Endodermal cell (in vitro differentiated cells): ENCODE measurements around the gene IL10. TPM values are rescaled to one million over a fixed set of nuclear protein-coding genes. Genes with fewer than 3 reads are reported as not detected.

Experiments used
- DNase-seq: peaks from one replicate; pipeline ENCODE4 v3.0.0-alpha.2; 2017
- H3K27ac ChIP-seq: 2 replicates; pipeline ENCODE4 v1.5.1; 2013; ENCODE audit warnings: mild to moderate bottlenecking, low read depth, low read length, moderate library complexity
- H3K27me3 ChIP-seq: 2 replicates; pipeline ENCODE4 v1.6.1; 2013; ENCODE audit warnings: mild to moderate bottlenecking, low read length, moderate library complexity; ENCODE audit not compliant: insufficient read depth, control insufficient read depth, poor library complexity, severe bottlenecking
- H3K36me3 ChIP-seq: 2 replicates; pipeline ENCODE4 v1.7.0; 2013; ENCODE audit warnings: mild to moderate bottlenecking, low read length, moderate library complexity; ENCODE audit not compliant: control insufficient read depth, insufficient read depth
- H3K4me1 ChIP-seq: one replicate; pipeline ENCODE4 v1.7.0; 2013; ENCODE audit warnings: low read length; ENCODE audit not compliant: control insufficient read depth, insufficient read depth
- H3K4me3 ChIP-seq: 2 replicates; pipeline ENCODE4 v1.5.1; 2013; ENCODE audit warnings: mild to moderate bottlenecking, low read length, moderate library complexity
- H3K9ac ChIP-seq: 2 replicates; pipeline ENCODE4 v1.6.1; 2013; ENCODE audit warnings: mild to moderate bottlenecking, low read length, moderate library complexity; ENCODE audit not compliant: poor library complexity, severe bottlenecking; ENCODE audit errors: extremely low read depth
- H3K9me3 ChIP-seq: 2 replicates; pipeline ENCODE4 v1.6.1; 2013; ENCODE audit warnings: mild to moderate bottlenecking, low read length, moderate library complexity; ENCODE audit not compliant: control insufficient read depth
- H3K27ac Mint-ChIP-seq: 2 replicates; pipeline ENCODE4 v1.8.0; 2020; ENCODE audit warnings: mixed read lengths
- H3K27me3 Mint-ChIP-seq: 2 replicates; pipeline ENCODE4 v1.8.0; 2021; ENCODE audit warnings: mild to moderate bottlenecking, mixed read lengths; ENCODE audit not compliant: insufficient read depth
- H3K36me3 Mint-ChIP-seq: 2 replicates; pipeline ENCODE4 v1.8.0; 2020; ENCODE audit warnings: low read depth, mixed read lengths
- H3K4me1 Mint-ChIP-seq: 2 replicates; pipeline ENCODE4 v1.8.0; 2020; ENCODE audit warnings: mixed read lengths
- H3K4me3 Mint-ChIP-seq: 2 replicates; pipeline ENCODE4 v1.8.0; 2020; ENCODE audit warnings: mild to moderate bottlenecking, moderate library complexity, mixed read lengths
- H3K9me3 Mint-ChIP-seq: 2 replicates; pipeline ENCODE4 v1.8.0; 2020; ENCODE audit warnings: mild to moderate bottlenecking, mixed read lengths
- CTCF ChIP-seq: fragments of 200-600 bp; sonication (generic); conservative IDR thresholded peaks from 2 replicates; pipeline ENCODE4 v1.5.0; 2021; ENCODE audit warnings: antibody characterized with exemption, mild to moderate bottlenecking
- WGBS, 2 experiments: methylation state at CpG; one replicate each; pipeline versions ENCODE4 v1.1.5 to v1.1.7; 2013; ENCODE audit warnings: missing lambda C conversion rate in 2 of 2, mixed read lengths in 1 of 2; ENCODE audit not compliant: insufficient coverage in 1 of 2, insufficient read length in 1 of 2; 5-methylcytosine and 5-hydroxymethylcytosine counted together
- total RNA-seq, 2 donors: library from RNA; stranded (reverse); fragmentation: NEBNext Ultra II Directional in 1 of 2; extraction: Animal tissue kit (Norgen Biotek cat#: 25700) in 1 of 2; gene quantifications; 2 replicates in 1 of 2; 3 replicates in 1 of 2; pipeline ENCODE4 v1.2.1, GENCODE V29; 2021

IL10 gene
- total RNA-seq, 2 donors from 2014 or later = not detected

GRCh38 chr1:206739411-206740076 lies 32.8 kb downstream of the IL10 start:
- Histone ChIP-seq H3K9ac (no peak overlapping the region), H3K9me3 (no peaks in the 10 kb centered on the region), H3K4me1 (peaks cover 3% of the 10 kb centered on the region), H3K27ac (no peak overlapping the region), H3K4me3 (no peak overlapping the region), H3K27me3 (no peaks in the 10 kb centered on the region), H3K36me3 (peaks cover 8% of the 10 kb centered on the region)
- Mint-ChIP-seq H3K9me3 (no peaks in the 10 kb centered on the region), H3K4me1 (peaks cover 12% of the 10 kb centered on the region), H3K27me3 (no peaks in the 10 kb centered on the region), H3K4me3 (no peak overlapping the region), H3K36me3 (peaks cover 10% of the 10 kb centered on the region), H3K27ac (no peak overlapping the region)
- no peak for DNase-seq
- WGBS, 2 experiments = 52 to 83% methylated on average over 3 to 5 of the region's 5 CpGs
- TF ChIP-seq CTCF = no peak

- H3K36me3 Mint-ChIP-seq = peaks cover 10% of the 10 kb centered on the region
- peaks cover 3% of the 10 kb centered on the region for H3K4me1 ChIP-seq
- no peaks in the 10 kb centered on the region for H3K27me3 ChIP-seq
- peak; percentile 74 for TF ChIP-seq CTCF
- H3K27ac Mint-ChIP-seq = no peak overlapping the region
- H3K9me3 ChIP-seq = no peaks in the 10 kb centered on the region
- H3K27ac ChIP-seq = no peak overlapping the region
- peaks cover 12% of the 10 kb centered on the region for H3K4me1 Mint-ChIP-seq
- DNase-seq = peak; percentile 67
- H3K27me3 Mint-ChIP-seq = no peaks in the 10 kb centered on the region
- no peak overlapping the region for H3K9ac ChIP-seq
- H3K9me3 Mint-ChIP-seq = no peaks in the 10 kb centered on the region
- H3K4me3 ChIP-seq = no peak overlapping the region
- peaks cover 8% of the 10 kb centered on the region for H3K36me3 ChIP-seq
- no peak overlapping the region for H3K4me3 Mint-ChIP-seq
- WGBS, 2 experiments = 20 to 64% methylated on average over 2 to 3 of the region's 3 CpGs
These were observed 33.6 kb downstream of the IL10 start for GRCh38 chr1:206738370-206739366.

GRCh38 chr1:206737729-206738201 lies 34.5 kb downstream of the IL10 start:
- Mint-ChIP-seq H3K27ac (no peak overlapping the region), H3K4me3 (no peak overlapping the region), H3K27me3 (no peaks in the 10 kb centered on the region), H3K9me3 (no peaks in the 10 kb centered on the region), H3K4me1 (peaks cover 12% of the 10 kb centered on the region), H3K36me3 (peaks cover 12% of the 10 kb centered on the region)
- Histone ChIP-seq H3K36me3 (peaks cover 11% of the 10 kb centered on the region), H3K9ac (no peak overlapping the region), H3K4me3 (no peak overlapping the region), H3K27ac (no peak overlapping the region), H3K9me3 (no peaks in the 10 kb centered on the region), H3K27me3 (no peaks in the 10 kb centered on the region), H3K4me1 (peaks cover 3% of the 10 kb centered on the region)
- 93 to 100% methylated on average over 1 to 3 of the region's 3 CpGs for WGBS, 2 experiments
- no peak for TF ChIP-seq CTCF
- DNase-seq = no peak
